Progenitor cell of endocrine pancreas (in vitro differentiated cells): Measurements from ENCODE around the gene KDM1B. TPM values are rescaled to one million over a fixed set of nuclear protein-coding genes. Genes with fewer than 3 reads are reported as not detected.

Source experiments
- DNase-seq: peaks from one replicate; pipeline ENCODE4 v3.0.0; 2021; ENCODE audit warnings: low spot score; ENCODE audit not compliant: unreplicated experiment
- H3K27ac Mint-ChIP-seq: 2 replicates; pipeline ENCODE4 v1.8.0; 2021; ENCODE audit warnings: mild to moderate bottlenecking, moderate library complexity, mixed read lengths
- H3K27me3 Mint-ChIP-seq: 2 replicates; pipeline ENCODE4 v1.8.0; 2021; ENCODE audit warnings: mixed read lengths
- H3K36me3 Mint-ChIP-seq: 2 replicates; pipeline ENCODE4 v1.8.0; 2022; ENCODE audit warnings: mixed read lengths; ENCODE audit not compliant: insufficient read depth
- H3K4me1 Mint-ChIP-seq: 2 replicates; pipeline ENCODE4 v1.8.0; 2021; ENCODE audit warnings: low read depth, mixed read lengths
- H3K4me3 Mint-ChIP-seq: 2 replicates; pipeline ENCODE4 v1.8.0; 2021; ENCODE audit warnings: low read depth, mild to moderate bottlenecking, moderate library complexity, mixed read lengths
- H3K9me3 Mint-ChIP-seq: 2 replicates; pipeline ENCODE4 v1.8.0; 2021; ENCODE audit warnings: low read depth, mixed read lengths
- CTCF ChIP-seq: fragments of 200-600 bp; sonication (generic); IDR thresholded peaks from one replicate; pipeline ENCODE4 v1.5.0; 2021; ENCODE audit warnings: antibody characterized with exemption, mild to moderate bottlenecking; ENCODE audit not compliant: unreplicated experiment
- total RNA-seq: library from RNA; stranded (reverse); gene quantifications from 2 replicates; pipeline ENCODE4 v1.2.1, GENCODE V29; 2021

KDM1B gene
- total RNA-seq, 1 donor from 2014 or later: 21.7 TPM

- Mint-ChIP-seq H3K9me3 (no peaks in the 10 kb centered on the region), H3K36me3 (peaks cover 14% of the 10 kb centered on the region), H3K4me1 (no peaks in the 10 kb centered on the region), H3K4me3 (no peak overlapping the region), H3K27me3 (no peaks in the 10 kb centered on the region), H3K27ac (no peak overlapping the region)
- TF ChIP-seq CTCF: no peak
- DNase-seq: no peak
Measured at GRCh38 chr6:18210707-18211106, 55.5 kb downstream of the KDM1B start.

- Mint-ChIP-seq H3K4me1 (no peaks in the 10 kb centered on the region), H3K9me3 (no peaks in the 10 kb centered on the region), H3K36me3 (peaks cover 15% of the 10 kb centered on the region), H3K27ac (no peak overlapping the region), H3K4me3 (no peak overlapping the region), H3K27me3 (no peaks in the 10 kb centered on the region)
- TF ChIP-seq CTCF: no peak
- DNase-seq: no peak
Measured at GRCh38 chr6:18211338-18211737, 56.1 kb downstream of the KDM1B start.

GRCh38 chr6:18212231-18212630 is 57.0 kb downstream of the KDM1B start:
- no peak for TF ChIP-seq CTCF
- Mint-ChIP-seq H3K4me1 (no peaks in the 10 kb centered on the region), H3K9me3 (no peaks in the 10 kb centered on the region), H3K27ac (no peak overlapping the region), H3K36me3 (peaks cover 16% of the 10 kb centered on the region), H3K27me3 (no peaks in the 10 kb centered on the region), H3K4me3 (no peak overlapping the region)
- DNase-seq: no peak

GRCh38 chr6:18213439-18213838 is 58.2 kb downstream of the KDM1B start:
- DNase-seq: no peak
- Mint-ChIP-seq H3K36me3 (peaks cover 22% of the 10 kb centered on the region), H3K9me3 (no peaks in the 10 kb centered on the region), H3K27ac (no peak overlapping the region), H3K27me3 (no peaks in the 10 kb centered on the region), H3K4me3 (no peak overlapping the region), H3K4me1 (no peaks in the 10 kb centered on the region)
- no peak for TF ChIP-seq CTCF

GRCh38 chr6:18214003-18214402 is 58.8 kb downstream of the KDM1B start:
- Mint-ChIP-seq H3K9me3 (no peaks in the 10 kb centered on the region), H3K4me1 (no peaks in the 10 kb centered on the region), H3K4me3 (no peak overlapping the region), H3K27ac (no peak overlapping the region), H3K36me3 (peaks cover 22% of the 10 kb centered on the region), H3K27me3 (no peaks in the 10 kb centered on the region)
- no peak for TF ChIP-seq CTCF
- DNase-seq: no peak
